Esophagus muscularis mucosa (tissue), 4 donors: ENCODE results near the gene TYMS.

ENCODE experiments used
- EP300 ChIP-seq: sonication (generic); formaldehyde crosslinking; IDR thresholded peaks from one replicate; pipeline ENCODE4 v1.6.1; 2017; ENCODE audit warnings: antibody characterized with exemption
- POLR2A ChIP-seq: fragments of 450-650 bp; IDR thresholded peaks from one replicate; pipeline ENCODE4 v1.6.1; 2017; ENCODE audit warnings: antibody characterized with exemption, moderate library complexity, mild to moderate bottlenecking, low read depth
- TF ChIP-seq, protein P1 (sequence below), 3 experiments: fragments of 200-600 bp in 2 of 3; fragments of 450-650 bp in 1 of 3; sonication (generic) in 2 of 3; IDR thresholded peaks; one replicate each; pipeline ENCODE4 v1.5.1; 2017 to 2019; ENCODE audit warnings: antibody characterized with exemption in 3 of 3, mild to moderate bottlenecking in 2 of 3, moderate library complexity in 1 of 3

DNA sequence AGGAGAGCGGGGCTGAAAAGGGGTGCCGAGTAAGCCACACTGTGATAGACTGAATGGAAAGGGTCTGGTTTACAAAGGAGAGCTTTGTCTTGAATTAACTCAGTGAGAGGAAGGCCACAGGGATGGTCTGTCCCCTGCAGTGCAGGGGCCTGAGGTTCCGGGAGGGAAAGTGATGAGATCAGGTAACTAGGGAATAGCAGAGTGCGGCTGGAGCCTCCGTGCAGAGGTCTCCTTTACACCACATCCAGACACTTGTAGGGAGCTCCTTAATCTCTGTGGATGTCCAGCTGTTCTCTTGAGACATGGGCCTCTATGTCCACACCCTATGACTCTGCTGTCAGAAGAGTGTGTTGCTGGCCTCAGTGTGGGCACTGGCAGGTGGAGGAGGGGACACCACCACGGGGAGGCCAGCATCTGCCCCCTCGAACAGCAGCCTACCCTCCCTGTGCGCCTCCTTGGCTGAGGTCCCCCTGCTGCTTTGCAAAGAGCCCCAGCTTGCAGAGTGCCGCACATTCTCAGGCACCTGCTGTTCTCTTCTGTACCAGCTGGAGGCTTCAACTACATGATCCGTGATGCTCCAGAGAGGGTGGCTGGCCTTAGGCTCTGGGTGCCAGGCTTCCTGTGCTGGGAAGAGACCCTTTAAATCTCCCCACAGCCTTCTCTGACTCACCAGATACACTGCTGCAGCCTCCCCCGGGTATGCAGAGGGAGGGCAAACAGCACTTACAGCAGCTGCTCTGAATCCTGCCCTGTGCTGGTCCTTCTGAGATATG is 29.1 kb downstream of the TYMS start:
- TF ChIP-seq, protein P1, sequence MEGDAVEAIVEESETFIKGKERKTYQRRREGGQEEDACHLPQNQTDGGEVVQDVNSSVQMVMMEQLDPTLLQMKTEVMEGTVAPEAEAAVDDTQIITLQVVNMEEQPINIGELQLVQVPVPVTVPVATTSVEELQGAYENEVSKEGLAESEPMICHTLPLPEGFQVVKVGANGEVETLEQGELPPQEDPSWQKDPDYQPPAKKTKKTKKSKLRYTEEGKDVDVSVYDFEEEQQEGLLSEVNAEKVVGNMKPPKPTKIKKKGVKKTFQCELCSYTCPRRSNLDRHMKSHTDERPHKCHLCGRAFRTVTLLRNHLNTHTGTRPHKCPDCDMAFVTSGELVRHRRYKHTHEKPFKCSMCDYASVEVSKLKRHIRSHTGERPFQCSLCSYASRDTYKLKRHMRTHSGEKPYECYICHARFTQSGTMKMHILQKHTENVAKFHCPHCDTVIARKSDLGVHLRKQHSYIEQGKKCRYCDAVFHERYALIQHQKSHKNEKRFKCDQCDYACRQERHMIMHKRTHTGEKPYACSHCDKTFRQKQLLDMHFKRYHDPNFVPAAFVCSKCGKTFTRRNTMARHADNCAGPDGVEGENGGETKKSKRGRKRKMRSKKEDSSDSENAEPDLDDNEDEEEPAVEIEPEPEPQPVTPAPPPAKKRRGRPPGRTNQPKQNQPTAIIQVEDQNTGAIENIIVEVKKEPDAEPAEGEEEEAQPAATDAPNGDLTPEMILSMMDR (IDR thresholded peaks at IDR 0.05) = no peak
- no peak for TF ChIP-seq EP300
- TF ChIP-seq POLR2A = no peak
